GM12873 (cell line): ENCODE data around the gene SH3BP4.

ENCODE experiments used
- TF ChIP-seq, protein P1 (sequence below): IDR thresholded peaks from 2 replicates; pipeline ENCODE4 v1.5.1; 2012; ENCODE audit warnings: low read depth, mild to moderate bottlenecking, moderate library complexity, low read length, control low read depth; ENCODE audit not compliant: insufficient read depth; ENCODE audit errors: missing control alignments

SH3BP4 gene

DNA sequence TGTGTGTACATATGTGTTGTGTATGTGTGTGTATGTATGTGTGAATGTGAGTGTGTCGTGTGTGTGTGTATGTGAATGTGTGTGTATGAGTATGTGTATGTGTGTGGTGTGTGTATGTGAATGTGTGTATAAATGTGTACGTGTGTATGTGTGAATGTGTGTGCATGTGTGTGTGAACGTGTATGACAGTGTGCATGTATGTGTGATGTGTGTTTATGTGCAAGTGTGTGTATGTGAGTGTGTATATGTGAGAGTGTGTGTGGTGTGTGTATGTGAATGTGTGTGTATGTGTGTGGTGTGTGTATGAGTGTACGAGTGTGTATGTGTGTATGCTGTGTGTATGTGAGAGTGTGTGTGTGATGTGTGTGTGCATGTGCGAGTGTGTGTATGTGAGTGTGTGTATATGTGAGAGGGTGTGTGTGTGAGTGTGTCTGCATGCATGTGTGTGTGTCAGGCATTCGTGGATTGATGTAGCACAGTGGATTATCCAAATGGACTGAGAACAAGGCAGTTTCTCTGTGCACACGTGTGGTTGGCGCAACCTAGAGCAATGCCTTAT lies 127.2 kb downstream of the SH3BP4 start:
- TF ChIP-seq, protein P1, sequence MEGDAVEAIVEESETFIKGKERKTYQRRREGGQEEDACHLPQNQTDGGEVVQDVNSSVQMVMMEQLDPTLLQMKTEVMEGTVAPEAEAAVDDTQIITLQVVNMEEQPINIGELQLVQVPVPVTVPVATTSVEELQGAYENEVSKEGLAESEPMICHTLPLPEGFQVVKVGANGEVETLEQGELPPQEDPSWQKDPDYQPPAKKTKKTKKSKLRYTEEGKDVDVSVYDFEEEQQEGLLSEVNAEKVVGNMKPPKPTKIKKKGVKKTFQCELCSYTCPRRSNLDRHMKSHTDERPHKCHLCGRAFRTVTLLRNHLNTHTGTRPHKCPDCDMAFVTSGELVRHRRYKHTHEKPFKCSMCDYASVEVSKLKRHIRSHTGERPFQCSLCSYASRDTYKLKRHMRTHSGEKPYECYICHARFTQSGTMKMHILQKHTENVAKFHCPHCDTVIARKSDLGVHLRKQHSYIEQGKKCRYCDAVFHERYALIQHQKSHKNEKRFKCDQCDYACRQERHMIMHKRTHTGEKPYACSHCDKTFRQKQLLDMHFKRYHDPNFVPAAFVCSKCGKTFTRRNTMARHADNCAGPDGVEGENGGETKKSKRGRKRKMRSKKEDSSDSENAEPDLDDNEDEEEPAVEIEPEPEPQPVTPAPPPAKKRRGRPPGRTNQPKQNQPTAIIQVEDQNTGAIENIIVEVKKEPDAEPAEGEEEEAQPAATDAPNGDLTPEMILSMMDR: no peak

DNA sequence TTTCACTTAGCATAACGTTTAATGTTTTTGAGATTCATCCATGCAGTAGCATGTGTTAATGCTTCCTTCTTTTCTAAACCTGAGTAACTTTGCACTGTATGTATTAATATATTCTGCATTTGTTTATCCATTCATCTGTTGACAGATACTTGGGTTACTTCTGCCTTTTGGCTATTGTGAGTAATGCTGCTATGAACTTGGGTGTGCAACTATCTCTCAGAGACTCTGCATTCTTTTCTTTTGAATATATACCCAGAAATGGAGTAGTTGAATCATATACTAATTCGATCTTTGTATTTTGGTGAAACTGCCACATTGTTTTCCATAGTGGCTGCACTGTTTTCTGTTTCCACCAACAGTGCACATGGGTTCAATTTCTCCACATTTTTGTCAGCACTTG lies 128.3 kb downstream of the SH3BP4 start:
- TF ChIP-seq, protein P1: no peak

DNA sequence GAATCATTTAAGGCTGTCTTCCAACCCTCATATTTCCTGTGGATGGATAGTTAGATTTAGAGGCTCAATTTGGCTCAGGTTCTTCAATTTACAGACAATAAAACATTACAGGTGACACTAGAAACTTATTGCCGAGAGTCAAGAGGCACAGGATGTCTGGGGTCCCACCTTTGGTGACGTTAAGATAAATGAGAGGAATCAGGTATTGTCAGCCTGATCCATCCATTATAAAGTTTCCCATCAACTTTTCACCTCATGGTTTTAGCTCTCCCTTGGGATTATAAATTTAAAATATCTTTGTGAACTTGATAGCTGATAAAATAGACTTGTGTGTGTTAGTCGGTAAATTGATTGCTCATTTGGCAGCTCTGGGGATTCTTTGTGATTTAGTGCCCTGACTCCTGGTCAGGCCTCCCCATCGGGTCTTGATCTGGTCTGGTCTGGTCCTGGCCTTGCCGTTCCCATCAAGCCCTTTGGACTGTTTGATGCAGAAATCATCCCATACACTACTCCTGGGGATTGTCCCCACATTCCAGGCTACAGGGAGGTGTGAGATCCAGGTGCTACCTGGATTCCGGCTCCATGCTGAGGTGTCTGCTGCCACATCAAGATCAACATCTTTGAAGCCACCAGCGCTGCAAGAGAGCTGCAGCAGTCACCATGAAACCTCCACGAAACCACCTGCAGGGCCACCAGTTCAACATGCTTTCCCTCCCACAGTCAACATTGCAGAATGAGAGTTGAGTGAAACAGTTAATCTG lies 130.9 kb downstream of the SH3BP4 start:
- TF ChIP-seq, protein P1: no peak

DNA sequence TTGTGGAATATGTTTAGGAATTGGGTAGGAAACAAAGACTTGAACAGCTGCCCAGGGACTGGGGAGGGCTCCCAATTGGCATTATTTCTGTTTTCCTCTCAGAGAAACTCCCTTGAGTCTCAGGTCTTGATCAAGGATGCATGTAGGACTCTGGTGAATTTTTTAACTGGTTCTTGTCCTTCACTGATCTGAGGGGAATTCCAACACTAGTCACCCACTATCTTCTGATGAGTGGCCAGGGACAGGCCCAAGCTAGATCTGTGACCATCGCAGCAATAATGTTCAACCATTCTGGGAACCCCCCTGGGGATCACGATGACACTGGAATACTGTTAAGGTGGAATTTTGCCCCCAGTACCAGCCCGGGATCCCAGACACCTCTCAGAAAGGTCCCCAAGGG lies 132.0 kb downstream of the SH3BP4 start:
- TF ChIP-seq, protein P1: no peak

DNA sequence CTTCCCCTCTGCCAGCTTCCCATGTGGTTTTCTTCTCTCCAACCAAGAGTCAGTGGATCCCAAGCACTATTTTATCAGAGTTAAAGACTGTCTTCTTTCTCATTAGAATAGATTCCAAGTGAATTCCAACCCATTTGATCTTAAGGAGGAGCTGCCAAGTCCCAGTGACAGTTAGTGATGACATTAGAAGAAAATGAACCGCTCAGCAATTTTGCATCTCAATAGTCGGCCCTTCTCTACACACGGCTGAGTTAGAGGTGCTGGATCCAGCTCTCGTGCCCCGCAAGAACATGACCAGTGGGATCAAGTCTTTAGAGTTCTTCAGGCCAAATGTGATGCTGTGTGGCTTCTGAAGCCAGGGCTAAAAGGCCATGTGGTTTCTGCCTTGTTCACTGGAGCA lies 132.6 kb downstream of the SH3BP4 start:
- TF ChIP-seq, protein P1: no peak

DNA sequence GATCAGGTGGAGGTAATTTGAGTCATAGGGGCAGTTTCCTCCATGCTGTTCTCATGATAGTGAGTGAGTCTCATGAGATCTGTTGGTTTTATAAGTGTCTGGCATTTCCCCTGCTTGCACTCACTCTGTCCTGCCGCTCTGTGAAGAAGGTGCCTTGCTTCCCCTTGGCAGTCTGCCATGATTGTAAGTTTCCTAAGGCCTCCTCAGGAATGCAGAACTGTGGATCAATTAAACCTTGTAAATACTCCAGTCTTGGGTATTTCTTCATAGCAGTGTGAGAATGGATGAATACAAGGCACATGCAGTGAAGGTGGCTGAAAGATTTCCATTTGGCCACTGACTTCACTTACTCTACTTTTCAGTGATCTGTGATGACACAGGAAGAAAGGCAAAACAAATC lies 133.7 kb downstream of the SH3BP4 start:
- TF ChIP-seq, protein P1: no peak

DNA sequence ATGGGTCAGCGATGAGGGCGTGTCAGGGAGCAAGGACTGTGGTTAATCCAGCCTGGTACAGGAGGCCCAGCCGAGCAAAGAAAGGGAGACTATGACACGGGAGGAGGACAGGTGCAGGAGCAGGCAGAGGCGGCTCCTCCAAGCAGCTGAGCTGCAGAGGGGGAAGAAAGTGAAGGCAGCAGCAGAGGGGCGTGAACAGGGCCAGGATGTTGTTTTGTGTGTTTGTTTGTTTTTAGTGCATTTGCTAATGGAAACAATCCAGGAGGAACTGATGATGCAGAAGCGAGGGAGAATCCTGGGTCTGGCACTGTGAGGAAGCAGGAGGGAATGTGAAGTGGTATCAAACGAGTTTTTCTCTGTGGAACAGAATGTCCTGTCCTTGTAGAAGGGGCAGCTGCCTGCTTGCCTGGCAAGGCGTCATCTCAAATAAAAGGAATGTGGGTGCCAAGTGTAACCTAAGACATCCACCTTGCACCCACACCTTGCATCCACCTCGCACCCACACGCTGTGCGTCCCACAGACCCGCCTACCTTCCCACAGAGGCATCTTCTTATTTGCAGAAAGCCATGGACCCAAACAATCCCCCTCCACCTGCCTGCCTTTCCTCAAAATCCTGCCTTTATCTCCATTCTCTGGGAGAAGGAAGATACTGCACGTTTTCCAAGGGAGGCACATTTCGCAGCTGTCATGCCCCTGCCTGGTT lies 134.8 kb downstream of the SH3BP4 start:
- TF ChIP-seq, protein P1: no peak
